Adrenal gland (tissue), 12 donors: Measurements from ENCODE around the gene TFF1. TPM values are rescaled to one million over a fixed set of nuclear protein-coding genes. Genes with fewer than 3 reads are reported as not detected.

Source experiments
- DNase-seq, 7 donors: peaks; one replicate each; pipeline ENCODE4 v3.0.0-alpha.2; 2019 to 2020
- H3K27ac ChIP-seq, 5 donors: fragments of 200-600 bp; sonication (generic) in 4 of 5; 1 replicate in 3 of 5; 2 replicates in 2 of 5; pipeline versions ENCODE4 v1.5.1 to v1.8.0; 2016 to 2020; ENCODE audit warnings: mild to moderate bottlenecking in 1 of 5
- H3K27me3 ChIP-seq: fragments of 200-600 bp; 2 replicates; pipeline ENCODE4 v1.8.0; 2021
- H3K36me3 ChIP-seq, 2 donors: fragments of 200-600 bp; replicated peaks in 1 of 2; 1 replicate in 1 of 2; 2 replicates in 1 of 2; pipeline versions ENCODE4 v1.5.1 to v1.8.0; 2018 to 2022
- H3K4me1 ChIP-seq, 2 donors: fragments of 200-600 bp; replicated peaks in 1 of 2; 1 replicate in 1 of 2; 2 replicates in 1 of 2; pipeline versions ENCODE4 v1.5.1 to v1.8.0; 2018 to 2021
- H3K4me3 ChIP-seq, 4 donors: fragments of 200-600 bp; sonication (generic) in 3 of 4; one replicate each; pipeline ENCODE4 v1.5.1; 2016 to 2018
- H3K9me3 ChIP-seq, 3 donors: fragments of 200-600 bp; sonication (generic) in 1 of 3; replicated peaks in 1 of 3; 1 replicate in 2 of 3; 2 replicates in 1 of 3; pipeline versions ENCODE4 v1.5.1 to v1.8.0; 2016 to 2021
- CTCF ChIP-seq, 6 experiments: fragments of 450-650 bp in 4 of 6; fragments of 200-600 bp in 2 of 6; sonication (generic) in 1 of 6; IDR thresholded peaks; 1 replicate in 5 of 6; 2 replicates in 1 of 6; pipeline versions ENCODE4 v1.5.1 to v1.8.0; 2016 to 2021; ENCODE audit warnings: antibody characterized with exemption in 6 of 6, mild to moderate bottlenecking in 2 of 6, moderate library complexity in 1 of 6
- POLR2A ChIP-seq, 2 donors: fragments of 450-650 bp; IDR thresholded peaks; one replicate each; pipeline ENCODE4 v1.6.1; 2017; ENCODE audit warnings: antibody characterized with exemption in 2 of 2, mild to moderate bottlenecking in 2 of 2, moderate library complexity in 1 of 2
- WGBS, 4 donors: extraction: QIAGEN DNeasy Blood & Tissue Kit in 2 of 4; methylation state at CpG; one replicate each; pipeline versions ENCODE4 v1.1.5 to v1.1.7; 2013 to 2017; 5-methylcytosine and 5-hydroxymethylcytosine counted together
- intact Hi-C, 2 donors: fragments of 100-400 bp; cut with DNase I; formaldehyde crosslinking; loops; one replicate each; pipeline versions ENCODE4 v1.14.1 to v1.15.0; 2022 to 2023
- polyA plus RNA-seq, 3 donors: library from polyadenylated mRNA; stranded (reverse); fragments of 200-250 nt in 2 of 3; fragments of 350-450 nt in 1 of 3; fragmentation: Illumina TruSeq in 1 of 3; extraction: RNeasy Lipid Tissue Mini Kit (QIAGEN cat#74804) in 1 of 3; gene quantifications; one replicate each; pipeline ENCODE4 v1.2.3, GENCODE V29; 2013 to 2014
- total RNA-seq, 9 donors: library from RNA; depleted of rRNA in 4 of 9; stranded (reverse); fragments of >200 nt in 4 of 9; fragments of 120-200 nt in 1 of 9; fragmentation: NEBNext Ultra II Directional in 1 of 9; extraction: Animal tissue kit (Norgen Biotek cat#: 25700) in 1 of 9; gene quantifications; one replicate each; pipeline versions ENCODE4 v1.1.0 to v1.2.4, GENCODE V29; 2013 to 2023
- donor health status: healthy with polysubstance abuse.
- donor health status: Bipolar disorder and iron deficiency.
- donor health status: DM: yes; HTN: yes; CAD: no.
- donor health status: DM: no; HTN: no; CAD: no.
- donor health status: DM: no; HTN: no; CAD: no.
- donor health status: DM: yes; HTN: yes; CAD: no.

Gene TFF1
- total and polyA plus RNA-seq, 12 donors: 0.39 to 1.5 (median 0.72) TPM; not detected in 9

- peaks cover 6% of the 10 kb centered on the region for H3K27me3 ChIP-seq
These were observed 4.1 kb downstream of the TFF1 start for GRCh38 chr21:42362198-42362597.

GRCh38 chr21:42361286-42361685, 5.0 kb downstream of the TFF1 start:
- peaks cover 6% of the 10 kb centered on the region for H3K27me3 ChIP-seq
- no peak overlapping the region for H3K27ac ChIP-seq
- intact Hi-C loops: no loop called here
- H3K4me3 ChIP-seq: no peak overlapping the region
- TF ChIP-seq CTCF (IDR thresholded peaks at IDR 0.05) (no peak), POLR2A (IDR thresholded peaks at IDR 0.05) (no peak)
- H3K9me3 ChIP-seq: no peaks in the 10 kb centered on the region
- no peak for DNase-seq
- 46 to 67% (median 55%) methylated on average over 3 to 7 of the region's 7 CpGs for WGBS, 4 donors
- H3K4me1 ChIP-seq: no peaks in the 10 kb centered on the region
- H3K36me3 ChIP-seq: no peaks in the 10 kb centered on the region

More at GRCh38 chr21:42362198-42362597, 4.1 kb downstream of the TFF1 start:
- Histone ChIP-seq H3K36me3 (no peaks in the 10 kb centered on the region), H3K4me3 (no peak overlapping the region), H3K27ac (no peak overlapping the region), H3K4me1 (no peaks in the 10 kb centered on the region), H3K9me3 (no peaks in the 10 kb centered on the region)
- TF ChIP-seq POLR2A (IDR thresholded peaks at IDR 0.05): no peak
- no peak for TF ChIP-seq CTCF (IDR thresholded peaks at IDR 0.05)
- WGBS, 4 donors: 80 to 81% (median 80%) methylated on average over 12 of the region's 12 CpGs
- no peak for DNase-seq
- intact Hi-C loops: no loop called here

GRCh38 chr21:42360317-42360716, 6.0 kb downstream of the TFF1 start:
- H3K4me1 ChIP-seq: no peaks in the 10 kb centered on the region
- peaks cover 6% of the 10 kb centered on the region for H3K27me3 ChIP-seq
- no peak overlapping the region for H3K27ac ChIP-seq
- no peaks in the 10 kb centered on the region for H3K36me3 ChIP-seq
- no peaks in the 10 kb centered on the region for H3K9me3 ChIP-seq
- intact Hi-C loops: no loop called here
- TF ChIP-seq CTCF (IDR thresholded peaks at IDR 0.05) (no peak), POLR2A (IDR thresholded peaks at IDR 0.05) (no peak)
- no peak for DNase-seq
- WGBS, 4 donors: 67 to 81% (median 75%) methylated on average over 2 of the region's 2 CpGs
- H3K4me3 ChIP-seq: no peak overlapping the region

- no peaks in the 10 kb centered on the region for H3K27me3 ChIP-seq
- no peak for TF ChIP-seq POLR2A (IDR thresholded peaks at IDR 0.05)
- no peak for TF ChIP-seq CTCF (IDR thresholded peaks at IDR 0.05)
- WGBS, 4 donors: 80 to 90% (median 85%) methylated on average over 13 of the region's 13 CpGs
- H3K27ac ChIP-seq: no peak overlapping the region
- H3K4me3 ChIP-seq: no peak overlapping the region
- no peaks in the 10 kb centered on the region for H3K4me1 ChIP-seq
- no peaks in the 10 kb centered on the region for H3K9me3 ChIP-seq
- no peaks in the 10 kb centered on the region for H3K36me3 ChIP-seq
- DNase-seq: no peak
- intact Hi-C loops: no loop called here
These were observed 7.4 kb downstream of the TFF1 start for GRCh38 chr21:42358937-42359336.
